Testis (tissue), 2 donors: ENCODE data around the gene GGTA1.

Experiments
- POLR2A ChIP-seq: fragments of 450-650 bp; IDR thresholded peaks from one replicate; pipeline ENCODE4 v1.6.1; 2017; ENCODE audit warnings: antibody characterized with exemption, mild to moderate bottlenecking, moderate library complexity
- TF ChIP-seq, protein P1 (sequence below), 3 experiments: fragments of 450-650 bp in 2 of 3; fragments of 200-600 bp in 1 of 3; sonication (generic) in 1 of 3; IDR thresholded peaks; one replicate each; pipeline ENCODE4 v1.5.1; 2016 to 2019; ENCODE audit warnings: antibody characterized with exemption in 3 of 3, mild to moderate bottlenecking in 2 of 3, moderate library complexity in 1 of 3

DNA sequence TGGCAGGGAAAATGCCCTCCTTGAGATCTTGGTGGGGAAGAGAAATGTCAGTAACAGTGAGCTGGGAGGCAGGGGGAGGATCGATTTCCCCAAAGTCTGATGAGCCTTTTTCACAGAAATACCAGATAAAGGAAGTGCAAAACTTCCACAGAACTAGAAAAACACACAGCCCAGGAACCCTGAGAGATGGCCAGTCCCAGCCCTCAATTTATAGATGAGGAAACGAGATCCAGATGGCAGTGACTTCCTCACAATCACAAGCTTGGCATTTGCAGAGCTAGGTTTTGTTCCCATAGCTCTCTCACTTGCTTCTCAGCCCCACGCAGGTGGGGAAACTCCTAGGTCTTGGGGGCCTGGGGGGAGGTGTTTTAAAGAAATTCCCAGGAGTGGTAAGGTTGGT lies 3.8 kb upstream of the GGTA1 start:
- TF ChIP-seq, protein P1, sequence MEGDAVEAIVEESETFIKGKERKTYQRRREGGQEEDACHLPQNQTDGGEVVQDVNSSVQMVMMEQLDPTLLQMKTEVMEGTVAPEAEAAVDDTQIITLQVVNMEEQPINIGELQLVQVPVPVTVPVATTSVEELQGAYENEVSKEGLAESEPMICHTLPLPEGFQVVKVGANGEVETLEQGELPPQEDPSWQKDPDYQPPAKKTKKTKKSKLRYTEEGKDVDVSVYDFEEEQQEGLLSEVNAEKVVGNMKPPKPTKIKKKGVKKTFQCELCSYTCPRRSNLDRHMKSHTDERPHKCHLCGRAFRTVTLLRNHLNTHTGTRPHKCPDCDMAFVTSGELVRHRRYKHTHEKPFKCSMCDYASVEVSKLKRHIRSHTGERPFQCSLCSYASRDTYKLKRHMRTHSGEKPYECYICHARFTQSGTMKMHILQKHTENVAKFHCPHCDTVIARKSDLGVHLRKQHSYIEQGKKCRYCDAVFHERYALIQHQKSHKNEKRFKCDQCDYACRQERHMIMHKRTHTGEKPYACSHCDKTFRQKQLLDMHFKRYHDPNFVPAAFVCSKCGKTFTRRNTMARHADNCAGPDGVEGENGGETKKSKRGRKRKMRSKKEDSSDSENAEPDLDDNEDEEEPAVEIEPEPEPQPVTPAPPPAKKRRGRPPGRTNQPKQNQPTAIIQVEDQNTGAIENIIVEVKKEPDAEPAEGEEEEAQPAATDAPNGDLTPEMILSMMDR (IDR thresholded peaks at IDR 0.05) = no peak
- TF ChIP-seq POLR2A = no peak
